ENCODE data around the gene FBXO34. TPM values are rescaled to one million over a fixed set of nuclear protein-coding genes. Genes with fewer than 3 reads are reported as not detected.

Gene FBXO34
- total and polyA plus RNA-seq, 2 of the 13 experiments (the other 11 are each of a cell fraction or from before 2014, with no cell fraction given), result 8.8 to 13.5 TPM

DNA sequence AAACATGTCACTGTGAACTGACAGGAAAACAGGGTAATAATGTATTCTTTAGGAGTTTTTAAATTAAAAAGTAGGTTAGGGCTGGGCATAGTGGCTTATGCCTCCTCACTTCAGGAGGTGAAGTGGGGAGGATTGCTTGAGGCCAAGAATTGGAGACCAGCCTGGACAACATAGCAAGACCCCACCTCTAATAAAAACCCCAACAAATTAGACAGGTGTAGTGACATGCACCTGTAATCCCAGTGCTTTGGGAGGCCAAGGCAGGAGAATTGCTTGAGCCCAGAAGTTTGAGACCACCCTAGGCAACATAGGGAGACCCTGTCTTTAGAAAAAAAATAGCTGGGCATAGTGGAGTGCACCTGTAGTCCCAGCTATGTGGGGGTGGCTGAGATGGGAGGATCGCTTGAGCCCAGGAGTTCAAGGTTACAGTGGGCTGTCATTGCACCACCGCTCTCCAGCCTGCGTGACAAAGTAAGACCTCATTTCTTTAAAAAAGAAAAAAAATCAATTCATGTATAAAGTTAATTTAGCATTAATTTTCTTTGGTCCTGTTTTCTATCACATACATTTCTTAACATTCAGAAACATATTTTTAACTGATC, 20.4 kb downstream of the FBXO34 start (continued):
- no peak for TF ChIP-seq ZNF646 (CRISPR knock-in tag; IDR thresholded peaks at IDR 0.05)

- Histone ChIP-seq H4K20me1 (ENCODE audit: insufficient read depth, low read length) (peaks cover 11% of the 10 kb centered on the region; the same call in 1 of the 2 replicates), H3K27ac (ENCODE audit: extremely low read length, insufficient read depth, low read length) (no peak overlapping the region), H3K79me2 (ENCODE audit: insufficient read depth, low read length) (peaks cover 60% of the 10 kb centered on the region), H2AFZ (ENCODE audit: low read length) (no peak overlapping the region), H3K4me1 (ENCODE audit: insufficient read depth, low read length) (peaks cover 16% of the 10 kb centered on the region), H3K36me3 (replicated peaks in 1 of 2; ENCODE audit: control insufficient read depth in 1 of 2, insufficient read depth in 2 of 2, low read length in 2 of 2) (peaks cover 3 to 9% of the 10 kb centered on the region in 2 experiments; a peak in 3 of 5 replicates), H3K27me3 (ENCODE audit: control insufficient read depth in 1 of 2, insufficient read depth in 2 of 2, low read length in 2 of 2) (no peaks in the 10 kb centered on the region), H3K4me3 (replicated peaks in 1 of 3; ENCODE audit: insufficient read depth in 1 of 3, low read depth in 2 of 3, low read length in 3 of 3) (no peak overlapping the region), H3K9ac (ENCODE audit: insufficient read depth, low read depth, low read length) (no peak overlapping the region), H3K9me3 (ENCODE audit: low read length) (no peaks in the 10 kb centered on the region), H3K4me2 (ENCODE audit: low read depth, low read length) (no peak overlapping the region)
- POLR2A ChIA-PET, result no interaction called here
- 95% methylated on average over 3 of the region's 3 CpGs for WGBS (ENCODE audit: low lambda C conversion rate)
- in situ Hi-C loops (cut with HindIII; ENCODE audit: extremely low pct_ligation_motif_present, low pct_unique_long_range_greater_than_20kb), result no loop called here
- intact Hi-C loops (cut with micrococcal nuclease; ENCODE audit: unreplicated experiment), result no loop called here
- CTCF ChIA-PET (ENCODE audit: low intra/inter-chr PET ratio, low total read pairs), result no interaction called here
- DNase-seq (ENCODE audit: low spot score), result no peak
- no peak for ATAC-seq
- no peak for FAIRE-seq
- BruUV-seq (replicated peaks), result no TSS peak
- no peak for TF ChIP-seq ZNF136 (CRISPR knock-in tag; IDR thresholded peaks at IDR 0.05; ENCODE audit: low read depth)
- no peak for TF ChIP-seq RCOR2 (CRISPR knock-in tag; IDR thresholded peaks at IDR 0.05)
- no peak for TF ChIP-seq ZFP37 (CRISPR knock-in tag; IDR thresholded peaks at IDR 0.05; ENCODE audit: borderline replicate concordance)
- TF ChIP-seq NFATC3 (CRISPR knock-in tag; IDR thresholded peaks at IDR 0.05), result no peak
- no peak for TF ChIP-seq NR2F1 (CRISPR knock-in tag; IDR thresholded peaks at IDR 0.05)
- TF ChIP-seq, protein P1, sequence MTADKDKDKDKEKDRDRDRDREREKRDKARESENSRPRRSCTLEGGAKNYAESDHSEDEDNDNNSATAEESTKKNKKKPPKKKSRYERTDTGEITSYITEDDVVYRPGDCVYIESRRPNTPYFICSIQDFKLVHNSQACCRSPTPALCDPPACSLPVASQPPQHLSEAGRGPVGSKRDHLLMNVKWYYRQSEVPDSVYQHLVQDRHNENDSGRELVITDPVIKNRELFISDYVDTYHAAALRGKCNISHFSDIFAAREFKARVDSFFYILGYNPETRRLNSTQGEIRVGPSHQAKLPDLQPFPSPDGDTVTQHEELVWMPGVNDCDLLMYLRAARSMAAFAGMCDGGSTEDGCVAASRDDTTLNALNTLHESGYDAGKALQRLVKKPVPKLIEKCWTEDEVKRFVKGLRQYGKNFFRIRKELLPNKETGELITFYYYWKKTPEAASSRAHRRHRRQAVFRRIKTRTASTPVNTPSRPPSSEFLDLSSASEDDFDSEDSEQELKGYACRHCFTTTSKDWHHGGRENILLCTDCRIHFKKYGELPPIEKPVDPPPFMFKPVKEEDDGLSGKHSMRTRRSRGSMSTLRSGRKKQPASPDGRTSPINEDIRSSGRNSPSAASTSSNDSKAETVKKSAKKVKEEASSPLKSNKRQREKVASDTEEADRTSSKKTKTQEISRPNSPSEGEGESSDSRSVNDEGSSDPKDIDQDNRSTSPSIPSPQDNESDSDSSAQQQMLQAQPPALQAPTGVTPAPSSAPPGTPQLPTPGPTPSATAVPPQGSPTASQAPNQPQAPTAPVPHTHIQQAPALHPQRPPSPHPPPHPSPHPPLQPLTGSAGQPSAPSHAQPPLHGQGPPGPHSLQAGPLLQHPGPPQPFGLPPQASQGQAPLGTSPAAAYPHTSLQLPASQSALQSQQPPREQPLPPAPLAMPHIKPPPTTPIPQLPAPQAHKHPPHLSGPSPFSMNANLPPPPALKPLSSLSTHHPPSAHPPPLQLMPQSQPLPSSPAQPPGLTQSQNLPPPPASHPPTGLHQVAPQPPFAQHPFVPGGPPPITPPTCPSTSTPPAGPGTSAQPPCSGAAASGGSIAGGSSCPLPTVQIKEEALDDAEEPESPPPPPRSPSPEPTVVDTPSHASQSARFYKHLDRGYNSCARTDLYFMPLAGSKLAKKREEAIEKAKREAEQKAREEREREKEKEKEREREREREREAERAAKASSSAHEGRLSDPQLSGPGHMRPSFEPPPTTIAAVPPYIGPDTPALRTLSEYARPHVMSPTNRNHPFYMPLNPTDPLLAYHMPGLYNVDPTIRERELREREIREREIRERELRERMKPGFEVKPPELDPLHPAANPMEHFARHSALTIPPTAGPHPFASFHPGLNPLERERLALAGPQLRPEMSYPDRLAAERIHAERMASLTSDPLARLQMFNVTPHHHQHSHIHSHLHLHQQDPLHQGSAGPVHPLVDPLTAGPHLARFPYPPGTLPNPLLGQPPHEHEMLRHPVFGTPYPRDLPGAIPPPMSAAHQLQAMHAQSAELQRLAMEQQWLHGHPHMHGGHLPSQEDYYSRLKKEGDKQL (CRISPR knock-in tag; IDR thresholded peaks at IDR 0.05; ENCODE audit: low read depth), result no peak
Observed at GRCh38 chr14:55294603-55295002, 23.4 kb downstream of the FBXO34 start.

All from HepG2 (cell line).